ENCODE measurements around the gene IL21R.
"Not testable (repeated sequence)": the region's sequence is repeated elsewhere in the genome, so short reads cannot be mapped to it uniquely, and the experiment has no call there.

Gene IL21R

GRCh38 chr16:27377666-27378485 lies 24.1 kb upstream of the IL21R start:
- DNase-seq = no peak

GRCh38 chr16:27378871-27379481 lies 23.0 kb upstream of the IL21R start:
- DNase-seq = no peak

GRCh38 chr16:27379919-27380318 lies 22.1 kb upstream of the IL21R start:
- no peak for DNase-seq

GRCh38 chr16:27381236-27381635 lies 20.7 kb upstream of the IL21R start:
- DNase-seq = no peak

GRCh38 chr16:27381974-27382855 lies 19.8 kb upstream of the IL21R start:
- DNase-seq = no peak

- no peak for DNase-seq
Measured at GRCh38 chr16:27383556-27384243, 18.3 kb upstream of the IL21R start.

GRCh38 chr16:27384425-27384824 lies 17.5 kb upstream of the IL21R start:
- no peak for DNase-seq

GRCh38 chr16:27385398-27385797 lies 16.6 kb upstream of the IL21R start:
- DNase-seq = no peak

GRCh38 chr16:27386674-27387073 lies 15.3 kb upstream of the IL21R start:
- DNase-seq = no peak

GRCh38 chr16:27387724-27388123 lies 14.2 kb upstream of the IL21R start:
- DNase-seq = no peak

GRCh38 chr16:27389272-27389961 lies 12.6 kb upstream of the IL21R start:
- DNase-seq = no peak

GRCh38 chr16:27390151-27390550 lies 11.8 kb upstream of the IL21R start:
- no peak for DNase-seq

- DNase-seq = no peak
Measured at GRCh38 chr16:27392671-27393070, 9.3 kb upstream of the IL21R start.

- DNase-seq = no peak
Measured at GRCh38 chr16:27394516-27394915, 7.5 kb upstream of the IL21R start.

- DNase-seq = not testable (repeated sequence)
Measured at GRCh38 chr16:27398341-27398893, 3.6 kb upstream of the IL21R start.

GRCh38 chr16:27398894-27399853 lies 2.8 kb upstream of the IL21R start:
- DNase-seq = no peak

- no peak for DNase-seq
Measured at GRCh38 chr16:27399969-27400368, 2.0 kb upstream of the IL21R start.

- no peak for DNase-seq
Measured at GRCh38 chr16:27400751-27401620, 988 bp upstream of the IL21R start.

GRCh38 chr16:27402569-27402963 lies 592 bp downstream of the IL21R start:
- no peak for DNase-seq
